GM19238 (cell line): ENCODE data around the gene CFAP45.
A peak's percentile ranks its signal among the peaks of the same experiment; 100 is the strongest.

Experiments
- DNase-seq: peaks from one replicate; pipeline ENCODE4 v3.0.0; 2011; ENCODE audit warnings: low spot score; ENCODE audit not compliant: insufficient read length

Gene CFAP45

DNA sequence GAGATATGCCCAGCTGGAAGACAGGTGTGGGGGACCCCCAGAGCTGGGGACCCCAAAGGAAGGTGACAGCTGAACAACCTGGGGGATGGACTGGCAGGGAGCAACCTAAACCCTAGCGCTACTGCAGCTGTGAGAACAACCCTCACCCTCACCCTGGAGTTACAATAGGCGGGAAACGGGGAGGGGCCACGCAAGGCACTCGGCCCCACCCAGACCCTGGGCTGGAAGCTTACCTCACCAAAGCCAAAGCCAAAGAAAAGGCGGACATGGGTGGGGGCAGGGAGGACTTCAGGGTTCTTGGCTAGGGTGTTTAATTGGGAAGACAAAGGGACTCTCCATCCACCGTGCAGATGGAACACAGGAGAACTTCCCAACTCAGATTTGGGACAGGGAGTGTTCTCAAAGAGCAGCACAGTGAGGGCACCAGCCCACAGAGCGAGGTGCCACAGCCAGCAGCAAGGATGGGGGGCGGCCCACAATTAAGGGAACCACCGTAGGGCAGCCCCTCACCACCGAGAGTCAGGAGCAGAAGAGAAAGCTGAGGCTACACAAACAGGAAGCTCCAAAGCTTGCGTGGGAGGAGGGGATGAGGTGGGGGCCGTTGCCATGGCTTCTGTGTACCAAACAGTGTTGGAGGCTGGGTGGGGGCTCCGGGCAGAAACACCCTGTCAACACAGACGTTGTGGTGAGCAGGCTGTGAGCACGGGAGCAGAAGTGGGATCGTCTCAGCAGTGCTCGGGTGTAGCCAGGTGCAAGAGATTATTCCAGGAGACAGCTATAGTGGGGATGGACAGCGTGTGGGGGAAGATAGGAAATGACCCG, 23.4 kb upstream of the CFAP45 start:
- peak; percentile 70 for DNase-seq

DNA sequence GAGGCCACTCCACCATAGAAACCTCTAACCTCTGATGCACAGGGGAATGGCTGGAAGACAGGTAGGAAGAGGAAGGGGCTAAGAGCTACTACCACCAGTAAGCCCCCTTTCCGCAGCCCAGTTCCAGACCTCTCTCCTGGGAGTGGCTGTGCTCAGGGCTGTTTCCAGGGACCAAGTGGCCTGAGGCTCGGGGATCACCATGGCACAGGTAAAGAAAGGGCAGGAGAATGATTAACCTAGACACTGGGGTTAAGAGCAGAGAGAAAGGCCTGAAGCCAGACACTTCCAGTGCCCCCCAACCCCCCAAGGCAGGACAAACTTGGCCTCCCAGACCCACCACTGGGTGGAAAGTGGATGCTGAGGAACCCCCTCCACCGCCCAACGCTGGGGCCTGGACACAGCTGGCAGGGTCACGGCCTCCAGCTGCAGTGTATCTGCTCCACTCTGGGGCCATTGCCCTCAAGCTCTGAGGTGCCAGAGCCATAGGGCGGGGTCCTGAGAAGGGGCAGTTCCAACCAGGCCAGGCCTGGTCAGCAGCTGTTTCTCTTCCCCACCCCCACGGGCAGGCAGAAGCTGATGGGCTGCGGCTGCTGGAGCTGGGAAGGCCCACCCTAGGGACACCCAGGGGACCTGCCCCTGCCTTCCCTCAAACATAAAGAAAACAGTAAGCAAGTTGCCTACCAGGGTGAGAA, 22.7 kb upstream of the CFAP45 start:
- no peak for DNase-seq

DNA sequence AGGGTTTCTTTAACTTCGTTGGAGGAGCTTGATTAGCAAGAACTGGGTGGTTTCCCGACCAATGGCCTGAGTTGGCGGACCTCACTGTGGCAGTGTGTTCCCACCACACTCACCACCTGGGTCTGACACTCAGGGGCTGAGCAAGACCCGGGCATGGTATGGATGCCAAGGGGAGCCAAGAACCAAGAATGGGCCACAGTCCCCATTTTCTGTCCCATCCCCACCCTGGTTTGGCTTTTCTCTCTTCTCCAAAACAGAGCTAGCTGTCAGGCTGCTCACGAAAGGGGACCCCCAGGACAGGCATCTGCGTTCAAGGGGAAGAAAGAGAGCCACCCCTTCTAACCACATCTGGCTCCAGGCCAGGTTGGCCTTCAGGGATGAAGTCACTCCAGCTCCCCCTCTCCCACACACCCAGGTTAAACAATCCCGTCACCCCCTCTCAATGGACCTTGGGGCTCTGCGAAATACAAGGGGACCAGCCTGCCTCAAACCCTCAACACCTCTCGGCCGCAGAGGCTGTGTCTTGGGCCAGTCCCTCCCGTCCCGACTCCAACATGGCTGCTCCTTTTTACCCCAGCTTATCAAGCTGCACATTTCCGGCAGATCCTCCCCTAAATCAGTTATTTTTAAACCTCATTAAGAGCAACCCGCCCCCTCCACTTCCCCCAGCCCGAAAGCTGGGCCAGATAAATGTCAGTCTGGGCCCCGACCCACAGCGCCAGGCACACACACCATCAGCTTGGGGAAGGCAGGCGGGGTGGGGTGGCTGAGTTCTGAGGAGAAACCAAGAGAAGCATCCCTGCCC, 21.9 kb upstream of the CFAP45 start:
- no peak for DNase-seq

DNA sequence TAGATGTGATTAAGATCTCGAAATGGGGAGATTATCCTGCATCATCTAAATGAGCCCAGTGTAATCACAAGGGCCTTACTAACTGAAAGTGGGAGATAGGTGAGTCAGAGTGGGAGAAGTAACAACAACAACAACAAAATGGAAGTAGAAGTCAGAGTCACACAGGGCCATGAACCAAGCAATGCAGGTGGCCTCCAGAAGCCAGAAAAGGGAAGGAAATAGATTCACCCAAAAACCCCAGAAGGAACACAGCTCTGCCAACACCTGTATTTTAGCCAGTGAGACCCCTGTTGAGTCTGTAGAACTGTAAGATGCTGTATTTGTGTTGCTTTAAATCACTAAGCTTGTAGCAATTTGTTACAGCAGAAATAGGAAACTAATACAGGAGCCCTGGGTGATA, 21.3 kb upstream of the CFAP45 start:
- peak; percentile 47 for DNase-seq

DNA sequence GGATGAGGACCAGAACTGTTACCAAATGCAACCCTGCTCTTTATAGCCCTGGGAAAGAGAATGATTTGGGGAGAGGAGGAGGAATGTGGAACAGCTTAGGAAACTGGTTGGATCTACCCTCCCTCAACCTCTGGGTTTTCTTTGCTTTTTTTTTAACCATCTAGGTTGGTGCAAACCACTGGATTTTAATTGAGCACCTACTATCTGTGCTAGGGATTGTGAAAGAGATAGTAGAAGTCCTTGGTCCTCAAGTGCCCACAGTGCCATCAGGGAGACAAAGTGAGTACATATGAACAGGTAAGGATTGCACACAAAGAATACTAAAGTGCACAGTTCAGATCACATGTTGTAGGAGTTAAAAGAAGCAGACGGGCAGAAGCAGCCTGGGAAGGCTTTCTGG, 20.7 kb upstream of the CFAP45 start:
- DNase-seq, result no peak

DNA sequence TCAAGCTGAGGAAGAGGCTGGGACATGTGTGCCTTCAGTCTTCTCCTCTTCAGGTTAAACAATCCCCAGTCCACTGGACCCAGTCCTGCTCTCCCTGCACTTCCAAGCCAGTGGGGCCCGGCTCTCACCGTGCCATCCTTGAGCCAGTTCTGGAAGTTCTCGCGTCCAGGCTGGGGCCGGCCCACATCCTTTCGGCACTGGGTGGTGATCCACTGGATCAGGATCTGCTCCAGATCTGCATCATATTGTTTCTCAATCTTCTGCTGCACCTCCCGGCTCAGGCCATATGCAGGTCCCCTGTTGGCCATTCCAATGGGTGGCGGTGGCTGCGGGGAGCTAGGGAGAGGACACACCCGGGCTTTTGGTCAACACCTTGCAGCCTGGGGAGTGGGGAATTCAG, 20.2 kb upstream of the CFAP45 start:
- DNase-seq, result no peak

DNA sequence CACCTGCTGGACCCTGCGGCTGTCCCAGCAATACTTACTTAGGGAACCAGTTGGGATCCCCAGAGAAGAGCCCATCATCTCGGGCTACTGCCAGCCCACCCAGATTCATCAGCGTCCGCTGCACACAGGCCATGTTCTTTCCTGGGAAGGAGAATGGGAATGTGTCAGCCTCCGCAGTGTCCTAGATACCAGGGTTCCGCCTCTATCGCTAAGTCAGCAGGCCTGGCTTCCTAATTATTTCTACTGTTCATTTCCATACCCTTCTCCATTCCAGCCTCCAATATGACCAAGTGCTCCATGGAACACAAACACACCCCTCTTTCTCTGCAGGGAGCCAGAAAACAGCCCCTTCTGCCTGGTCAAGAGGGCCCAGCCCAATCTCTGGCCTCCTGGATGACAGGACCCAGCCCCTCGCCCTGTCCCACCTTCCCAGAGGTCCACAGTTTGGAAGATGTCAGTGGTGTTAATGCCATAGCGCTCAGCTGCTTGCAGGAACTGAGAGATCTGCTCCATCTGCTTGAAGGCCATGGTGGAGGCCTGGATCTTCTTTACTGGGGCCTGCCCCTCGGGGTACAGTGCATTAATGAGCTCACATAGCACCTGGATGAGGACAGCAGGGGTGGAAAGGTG, 19.4 kb upstream of the CFAP45 start:
- no peak for DNase-seq

DNA sequence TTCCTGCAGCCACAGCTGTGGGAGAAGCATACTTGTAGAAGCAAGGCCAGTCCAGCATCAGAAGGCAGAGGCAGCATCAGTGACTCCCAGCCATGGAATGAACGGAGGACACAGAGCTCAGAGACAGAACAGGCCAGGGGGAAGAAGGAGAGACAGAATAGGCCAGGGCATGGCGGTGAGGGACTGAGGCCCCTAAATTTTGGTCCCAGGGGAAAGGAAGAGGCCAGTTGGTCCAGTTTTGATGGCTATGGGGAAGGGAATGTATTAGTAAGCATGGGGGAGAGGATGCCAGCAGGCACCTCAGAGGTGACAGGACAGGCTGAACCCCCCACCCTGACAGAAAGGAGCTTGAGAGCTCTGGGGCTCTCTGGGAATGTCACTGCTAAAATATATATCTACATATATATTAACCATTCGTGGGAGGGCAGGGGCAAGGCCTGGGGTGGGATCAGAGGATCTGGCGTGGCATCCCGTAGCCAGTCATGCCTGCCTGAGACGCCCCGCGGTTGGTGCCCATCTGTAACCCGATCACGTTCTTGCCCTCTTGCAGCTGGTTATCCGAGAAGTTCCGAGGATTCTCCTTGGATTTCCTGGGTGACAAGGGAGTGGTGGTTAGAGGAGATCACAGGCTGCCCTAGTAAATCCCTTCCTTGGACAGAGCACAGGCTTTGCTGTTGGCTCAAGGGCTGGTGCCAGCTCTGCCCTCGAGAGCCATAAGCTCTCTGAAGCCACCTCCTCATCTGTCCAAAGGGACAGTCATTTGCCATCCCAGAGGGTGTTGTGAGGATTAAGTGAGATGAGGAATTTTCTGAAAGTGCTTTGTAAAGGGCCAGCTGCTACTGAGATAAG, 18.6 kb upstream of the CFAP45 start:
- no peak for DNase-seq

DNA sequence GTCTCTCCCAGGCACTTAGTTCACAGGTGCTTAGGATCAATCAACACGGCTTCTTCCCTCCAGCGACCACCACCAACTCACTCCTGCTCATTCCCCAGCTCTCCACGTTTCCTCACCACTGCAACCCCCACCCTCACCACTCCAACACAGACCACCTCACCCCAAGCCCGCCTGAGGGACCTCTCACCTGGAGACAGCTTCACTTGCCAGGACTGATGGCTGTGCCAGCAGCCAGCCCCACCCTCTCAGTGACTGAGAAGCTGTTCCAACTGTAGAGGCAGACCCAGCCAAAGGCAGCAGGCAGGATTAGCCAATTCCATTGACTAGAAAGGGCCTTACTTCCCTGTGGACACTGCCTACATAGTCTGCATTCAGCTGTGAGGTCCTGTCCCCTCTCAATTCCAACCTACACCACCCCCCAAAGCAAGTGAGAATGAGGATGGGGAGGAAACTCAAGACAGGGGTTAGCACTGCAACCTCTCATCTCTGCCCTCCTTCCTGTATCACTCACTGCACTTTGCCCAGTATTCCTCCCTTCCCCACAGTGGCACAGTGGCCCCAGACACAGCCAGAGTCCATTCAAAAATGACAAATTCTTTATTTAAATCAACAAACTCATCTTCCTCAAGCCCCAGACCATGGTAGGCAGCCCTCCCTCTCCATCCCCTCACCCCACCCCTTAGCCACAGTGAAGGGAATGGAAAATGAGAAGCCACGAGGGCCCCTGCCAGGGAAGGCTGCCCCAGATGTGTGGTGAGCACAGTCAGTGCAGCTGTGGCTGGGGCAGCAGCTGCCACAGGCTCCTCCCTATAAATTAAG, 17.8 kb upstream of the CFAP45 start:
- no peak for DNase-seq

DNA sequence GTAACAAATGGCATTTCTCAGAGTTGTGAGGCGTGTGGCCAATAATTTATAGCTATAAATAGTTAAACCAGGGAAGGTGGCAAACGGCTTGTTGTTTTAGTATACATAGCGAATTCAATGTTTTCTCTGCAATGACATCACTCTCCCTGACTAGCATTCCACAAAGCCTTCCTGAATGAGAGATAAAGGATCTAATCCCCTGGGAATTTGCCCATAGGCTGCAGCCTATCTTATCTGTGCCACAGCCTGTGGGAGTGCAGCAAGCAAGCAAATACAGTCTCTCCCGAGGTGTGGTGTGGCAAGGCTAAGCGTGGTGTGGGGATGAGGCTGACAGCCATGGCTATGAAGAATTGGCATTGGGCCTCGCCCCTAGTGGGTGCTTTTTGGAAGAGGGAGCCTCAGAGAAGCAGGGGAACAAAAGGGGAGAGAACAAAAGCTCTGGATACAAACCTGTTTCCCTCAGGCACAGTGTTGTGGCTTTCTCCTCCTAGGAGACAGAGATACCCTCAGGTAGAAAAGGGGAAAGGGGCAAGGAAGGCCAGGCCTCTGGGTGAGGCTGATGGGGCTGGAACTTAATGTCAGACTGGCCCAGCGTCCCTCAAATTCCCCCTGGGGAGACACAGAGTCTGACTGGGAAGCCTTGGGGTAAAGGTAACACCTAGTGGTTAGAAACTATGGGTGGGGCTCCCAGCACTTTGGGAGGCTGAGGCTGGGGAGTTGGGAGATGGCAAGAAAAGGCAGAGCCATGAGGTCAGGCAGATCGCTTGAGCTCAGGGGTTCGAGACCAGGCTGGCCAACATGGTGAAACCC, 16.5 kb upstream of the CFAP45 start:
- no peak for DNase-seq

DNA sequence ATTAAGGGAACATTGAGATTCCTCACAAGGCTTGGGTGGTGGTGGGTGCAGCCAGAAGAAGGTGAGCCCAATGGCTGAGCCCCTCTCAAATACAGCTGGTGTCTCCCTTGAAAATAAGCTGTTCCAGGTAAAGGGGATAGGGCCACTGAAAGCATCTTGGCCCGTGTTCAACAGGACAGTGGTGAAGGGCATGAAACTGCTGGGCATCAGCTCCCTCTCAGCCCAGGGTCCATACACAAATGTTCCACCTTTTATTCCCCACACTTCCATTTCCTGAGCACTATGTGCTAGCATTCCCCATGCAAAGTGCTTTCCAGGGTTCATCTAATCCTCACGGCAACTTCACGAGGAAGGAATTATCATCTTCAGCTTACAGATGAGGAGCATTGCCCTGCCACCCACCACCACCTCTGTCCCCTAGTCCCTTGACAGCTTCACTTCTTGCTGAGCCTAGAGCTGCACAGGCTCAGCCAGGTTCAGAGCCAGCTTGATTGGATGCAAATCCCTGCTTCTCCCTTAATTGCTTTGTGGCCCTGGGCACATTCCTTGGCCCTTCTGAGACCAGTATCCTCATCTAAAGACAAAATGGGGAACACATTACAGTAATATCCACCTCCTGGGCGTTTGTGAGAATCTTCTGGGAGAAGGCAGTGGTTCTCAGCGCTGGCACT, 15.7 kb upstream of the CFAP45 start:
- no peak for DNase-seq

DNA sequence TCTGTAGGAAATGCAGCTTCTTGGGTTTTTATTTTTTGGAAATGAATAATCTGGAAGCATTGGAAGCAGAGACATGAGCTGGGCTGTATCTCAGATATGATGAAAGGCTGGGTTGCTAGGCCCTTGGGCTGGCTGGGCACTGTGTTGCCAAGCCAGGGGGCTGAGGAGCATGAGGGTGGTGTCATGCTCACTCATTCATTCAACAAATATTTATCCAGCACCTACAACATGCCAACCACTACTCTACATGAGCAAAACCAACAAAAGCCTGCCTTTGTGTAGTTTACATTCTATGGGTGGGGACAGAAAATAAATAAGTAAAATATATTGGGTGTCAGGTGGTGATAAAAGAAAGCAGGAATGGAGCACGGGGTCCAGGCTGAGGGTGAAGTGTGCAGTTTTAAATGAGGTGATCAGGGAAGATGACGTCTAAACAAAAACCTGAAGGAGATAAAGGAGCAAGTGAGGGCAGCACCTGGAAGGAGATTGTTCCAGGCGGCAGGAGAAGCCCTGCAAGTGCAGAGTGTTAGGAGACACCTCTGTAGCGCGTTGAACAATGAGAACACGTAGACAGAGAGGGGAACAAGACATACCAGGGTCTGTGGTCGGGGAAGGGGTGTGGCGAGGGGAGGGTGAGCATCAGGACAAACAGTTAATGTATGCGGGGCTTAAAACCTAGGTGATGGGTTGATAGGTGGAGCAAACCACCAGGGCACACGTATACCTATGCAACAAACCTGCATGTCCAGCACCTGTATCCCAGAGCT, 14.5 kb upstream of the CFAP45 start:
- no peak for DNase-seq

DNA sequence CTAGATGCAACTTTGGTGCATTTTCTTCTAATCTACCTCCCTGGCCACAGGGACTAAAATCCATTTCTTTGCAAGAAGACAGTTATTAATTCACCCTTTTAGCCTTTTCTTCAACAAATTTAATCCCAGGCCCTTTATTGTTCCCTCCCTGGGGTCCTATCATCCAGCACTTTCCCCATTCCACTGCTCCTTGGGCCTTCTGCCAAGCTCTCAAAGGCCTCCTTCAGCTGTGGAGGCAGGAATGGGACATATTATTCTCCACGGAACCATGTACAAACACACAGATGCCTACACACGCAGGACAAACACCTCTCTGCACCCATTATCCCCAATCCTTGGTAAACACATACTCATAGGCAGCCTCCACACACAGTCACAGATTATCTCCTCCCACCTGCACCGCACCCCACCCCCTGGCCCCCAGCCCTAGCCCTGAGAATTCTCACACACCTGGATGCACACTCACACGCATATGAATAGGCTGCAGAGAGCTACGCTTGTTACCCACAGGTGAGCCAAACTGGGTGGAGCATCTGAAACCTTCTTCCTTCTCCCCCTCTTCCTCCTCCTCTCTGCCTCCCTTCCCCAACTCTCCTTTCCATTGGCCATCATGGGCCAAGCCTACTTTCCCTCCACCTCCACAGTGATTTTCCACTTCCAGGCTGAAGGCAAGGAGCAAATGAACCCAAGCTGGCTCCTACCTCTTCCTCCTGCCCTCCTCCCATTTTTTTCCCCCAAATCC, 13.7 kb upstream of the CFAP45 start:
- DNase-seq, result no peak

DNA sequence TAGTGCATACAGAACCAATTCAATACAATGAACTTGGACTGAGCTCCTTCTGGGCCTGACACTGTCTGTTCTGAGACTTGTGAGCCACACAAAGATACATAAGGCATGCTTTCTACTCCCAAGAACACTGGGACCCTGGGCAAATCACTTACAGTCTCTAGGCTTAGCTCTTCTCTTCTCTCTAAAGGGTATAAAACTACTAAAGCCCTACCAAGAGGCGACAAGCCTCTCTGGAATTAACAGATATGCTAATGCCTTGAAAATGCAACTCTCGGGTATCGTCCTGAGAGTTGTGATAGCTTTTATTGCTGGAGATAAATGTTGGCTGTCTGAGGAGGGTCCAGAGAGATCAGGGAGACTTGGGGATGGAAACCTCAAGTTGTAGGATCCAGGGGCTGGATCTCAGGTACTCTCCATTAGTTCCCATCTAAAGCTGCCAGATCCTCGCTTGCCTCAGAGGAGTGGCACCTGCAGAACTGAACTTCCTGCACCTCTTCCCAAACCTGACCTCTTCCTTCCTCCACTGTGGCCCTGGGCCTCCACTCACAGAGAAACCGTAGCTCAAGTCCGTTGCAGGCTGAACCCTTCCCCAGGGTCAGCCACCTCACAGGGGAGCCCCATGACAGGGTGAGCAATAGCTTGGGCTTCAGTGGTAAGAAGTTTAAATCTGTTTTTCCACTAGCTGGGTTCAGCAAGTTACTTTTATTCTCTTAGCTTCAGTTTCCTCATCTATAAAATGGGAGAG, 11.5 kb upstream of the CFAP45 start:
- DNase-seq, result no peak

DNA sequence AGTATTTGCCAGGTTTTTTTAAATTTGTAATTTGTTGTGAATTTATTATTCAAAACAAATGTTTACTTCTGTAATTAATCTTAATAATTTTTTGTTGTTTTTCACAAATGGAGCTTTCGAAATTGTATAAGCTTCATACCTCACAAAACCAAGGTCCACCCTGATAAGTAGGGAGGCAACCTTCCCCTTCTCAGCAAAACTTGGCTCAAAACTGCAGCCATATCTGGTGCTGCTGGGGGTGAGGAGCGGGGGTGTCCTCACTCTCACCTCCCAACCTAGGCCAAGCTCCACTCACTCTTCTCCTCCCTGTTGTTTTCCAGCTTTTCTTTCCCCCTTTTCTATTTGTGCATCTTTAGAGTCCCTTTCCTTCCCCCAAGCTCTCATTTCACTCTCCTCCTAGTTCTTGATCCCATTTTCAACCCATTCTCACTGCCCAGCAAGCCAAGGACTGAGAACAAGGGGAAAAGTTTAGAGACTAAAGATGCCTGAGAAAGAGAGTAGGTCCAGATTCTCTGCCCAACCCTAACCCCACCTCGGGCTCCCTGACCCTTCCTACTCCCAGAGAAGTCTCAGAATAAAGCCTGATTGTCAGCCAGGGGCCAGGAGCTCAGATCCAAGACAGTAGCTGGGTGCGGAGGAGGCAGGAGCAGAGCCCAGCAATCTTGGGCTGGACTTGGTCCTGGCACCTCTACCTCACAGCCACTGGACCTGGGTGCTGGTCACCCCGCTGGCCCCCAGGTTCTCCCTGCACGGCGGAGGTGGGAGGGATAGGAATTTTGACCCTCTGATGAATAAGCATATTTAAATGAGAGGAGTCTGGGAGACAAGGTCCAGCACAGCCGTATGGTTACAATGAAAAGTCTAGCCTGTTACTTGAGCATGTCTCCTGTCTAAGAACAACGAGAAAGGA, 8.3 kb upstream of the CFAP45 start:
- no peak for DNase-seq
